Muscle layer of colon (tissue), 2 donors: ENCODE measurements around the gene TRABD2B.

ENCODE experiments used
- H3K27ac ChIP-seq: one replicate; pipeline ENCODE4 v1.7.0; 2013; ENCODE audit warnings: low read depth, mild to moderate bottlenecking, low read length, moderate library complexity
- H3K27me3 ChIP-seq, 2 donors: one replicate each; pipeline ENCODE4 v1.7.0; 2013; ENCODE audit warnings: low read length in 2 of 2, mild to moderate bottlenecking in 2 of 2; ENCODE audit not compliant: insufficient read depth in 2 of 2, control insufficient read depth in 1 of 2
- H3K36me3 ChIP-seq: one replicate; pipeline ENCODE4 v1.7.0; 2013; ENCODE audit warnings: mild to moderate bottlenecking, low read length; ENCODE audit not compliant: insufficient read depth
- H3K4me1 ChIP-seq: one replicate; pipeline ENCODE4 v1.7.0; 2013; ENCODE audit warnings: mild to moderate bottlenecking, low read length; ENCODE audit not compliant: insufficient read depth
- H3K4me3 ChIP-seq, 2 donors: one replicate each; pipeline ENCODE4 v1.7.0; 2013; ENCODE audit warnings: low read length in 2 of 2, low read depth in 1 of 2, mild to moderate bottlenecking in 1 of 2, moderate library complexity in 1 of 2
- H3K9ac ChIP-seq: one replicate; pipeline ENCODE4 v1.7.0; 2013; ENCODE audit warnings: low read length
- H3K9me3 ChIP-seq: one replicate; pipeline ENCODE4 v1.7.0; 2013; ENCODE audit warnings: mild to moderate bottlenecking, low read length
- donor health status: abdominal sarcoma.
- donor health status: Adenocarcinoma of cecum.

TRABD2B gene

DNA sequence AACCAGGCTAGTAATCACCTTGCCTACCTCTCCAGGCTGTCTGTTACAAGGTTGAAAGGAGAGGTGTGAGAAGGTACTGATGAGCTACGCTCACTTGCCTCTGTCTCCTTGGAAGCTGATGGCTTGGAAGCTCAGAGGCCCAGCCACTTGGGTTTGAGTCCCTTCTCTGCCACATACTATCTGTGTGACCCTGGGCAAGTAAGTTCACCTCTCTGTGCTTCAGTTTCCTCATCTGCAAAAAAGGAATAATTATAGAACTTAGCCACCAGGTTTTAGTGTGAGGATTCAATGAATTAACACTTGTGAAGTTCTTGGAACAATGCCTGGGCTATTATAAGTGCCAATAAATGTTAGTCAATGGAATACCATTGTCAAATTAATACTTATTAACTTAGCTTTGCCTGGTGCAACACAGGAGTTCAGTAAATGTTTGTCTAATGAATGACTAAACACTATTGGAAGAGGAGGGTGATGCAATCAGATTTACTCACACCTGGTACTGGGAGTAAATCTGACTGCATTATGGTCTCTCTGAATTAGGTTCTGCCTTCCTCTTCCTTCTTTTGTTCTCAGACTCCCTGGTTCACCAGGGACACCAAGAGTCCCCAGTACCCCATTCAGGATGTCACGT, 55.5 kb downstream of the TRABD2B start:
- Histone ChIP-seq H3K36me3 (no peaks in the 10 kb centered on the region), H3K27me3 (no peaks in the 10 kb centered on the region), H3K9me3 (no peaks in the 10 kb centered on the region), H3K4me3 (no peak overlapping the region), H3K4me1 (no peaks in the 10 kb centered on the region), H3K9ac (no peak overlapping the region), H3K27ac (no peak overlapping the region)

DNA sequence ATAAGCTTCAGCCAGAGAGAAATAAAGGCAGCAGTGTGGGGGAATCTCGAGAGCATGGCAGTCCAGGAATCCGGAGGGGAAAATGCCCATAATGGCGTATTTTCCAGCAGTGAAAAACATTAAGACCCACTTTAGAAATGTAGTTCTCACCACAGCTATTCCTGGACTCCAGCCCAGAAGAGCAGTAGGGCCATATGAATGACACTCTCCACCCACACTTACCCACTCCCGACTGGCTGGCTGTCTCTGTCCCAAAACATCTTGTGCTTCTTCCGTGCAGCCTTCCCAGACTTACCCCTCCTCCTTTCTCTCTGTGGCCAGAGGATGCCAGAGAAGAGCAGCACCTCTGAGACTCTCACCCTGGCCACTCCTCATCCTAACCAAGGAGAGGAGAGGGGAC, 56.4 kb downstream of the TRABD2B start:
- H3K9ac ChIP-seq = no peak overlapping the region
- no peaks in the 10 kb centered on the region for H3K36me3 ChIP-seq
- no peak overlapping the region for H3K27ac ChIP-seq
- no peaks in the 10 kb centered on the region for H3K4me1 ChIP-seq
- no peak overlapping the region for H3K4me3 ChIP-seq
- H3K27me3 ChIP-seq = no peaks in the 10 kb centered on the region
- H3K9me3 ChIP-seq = no peaks in the 10 kb centered on the region

DNA sequence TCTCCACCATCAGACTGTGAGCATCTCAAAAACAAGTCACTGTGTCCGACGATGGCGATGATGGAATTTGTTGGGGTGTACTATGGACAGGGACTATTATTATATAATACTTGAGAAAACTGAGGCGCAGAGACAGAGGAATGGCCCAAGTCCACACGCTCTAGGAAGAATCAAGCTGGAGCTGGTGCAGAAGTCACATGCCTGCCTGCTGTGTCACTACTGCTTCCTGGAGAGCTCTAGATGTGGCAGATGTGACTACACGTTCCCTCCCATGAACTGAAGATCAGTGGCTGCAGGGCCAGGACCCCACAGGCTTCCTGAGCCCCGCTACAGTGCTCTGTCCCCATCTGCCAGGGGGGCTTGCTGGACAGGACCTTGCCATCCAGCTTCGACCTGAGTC, 56.9 kb downstream of the TRABD2B start:
- H3K36me3 ChIP-seq = no peaks in the 10 kb centered on the region
- no peaks in the 10 kb centered on the region for H3K27me3 ChIP-seq
- no peaks in the 10 kb centered on the region for H3K4me1 ChIP-seq
- H3K4me3 ChIP-seq = no peak overlapping the region
- H3K9me3 ChIP-seq = no peaks in the 10 kb centered on the region
- H3K27ac ChIP-seq = no peak overlapping the region
- H3K9ac ChIP-seq = no peak overlapping the region

DNA sequence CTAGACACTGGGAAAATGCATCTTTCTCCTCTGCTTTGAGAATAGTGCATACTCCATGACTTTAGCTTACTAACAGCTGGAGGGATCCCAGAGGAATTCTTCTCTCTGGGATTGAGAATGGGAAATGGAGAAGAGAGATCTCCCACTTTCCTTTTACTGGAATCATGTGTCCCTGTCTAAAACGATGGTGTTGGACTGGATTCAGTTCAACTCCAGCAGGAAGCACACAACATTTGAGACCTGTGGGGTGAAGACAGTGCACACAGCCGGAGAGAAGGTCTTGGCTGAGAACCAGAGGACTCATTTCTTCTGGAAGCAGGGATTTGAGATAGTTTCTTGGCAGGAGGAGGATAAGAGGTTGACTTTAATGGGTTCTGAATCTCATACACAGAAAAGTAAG, 58.7 kb downstream of the TRABD2B start:
- no peak overlapping the region for H3K27ac ChIP-seq
- H3K27me3 ChIP-seq = no peaks in the 10 kb centered on the region
- no peaks in the 10 kb centered on the region for H3K36me3 ChIP-seq
- H3K9ac ChIP-seq = no peak overlapping the region
- no peak overlapping the region for H3K4me3 ChIP-seq
- H3K4me1 ChIP-seq = no peaks in the 10 kb centered on the region
- no peaks in the 10 kb centered on the region for H3K9me3 ChIP-seq

DNA sequence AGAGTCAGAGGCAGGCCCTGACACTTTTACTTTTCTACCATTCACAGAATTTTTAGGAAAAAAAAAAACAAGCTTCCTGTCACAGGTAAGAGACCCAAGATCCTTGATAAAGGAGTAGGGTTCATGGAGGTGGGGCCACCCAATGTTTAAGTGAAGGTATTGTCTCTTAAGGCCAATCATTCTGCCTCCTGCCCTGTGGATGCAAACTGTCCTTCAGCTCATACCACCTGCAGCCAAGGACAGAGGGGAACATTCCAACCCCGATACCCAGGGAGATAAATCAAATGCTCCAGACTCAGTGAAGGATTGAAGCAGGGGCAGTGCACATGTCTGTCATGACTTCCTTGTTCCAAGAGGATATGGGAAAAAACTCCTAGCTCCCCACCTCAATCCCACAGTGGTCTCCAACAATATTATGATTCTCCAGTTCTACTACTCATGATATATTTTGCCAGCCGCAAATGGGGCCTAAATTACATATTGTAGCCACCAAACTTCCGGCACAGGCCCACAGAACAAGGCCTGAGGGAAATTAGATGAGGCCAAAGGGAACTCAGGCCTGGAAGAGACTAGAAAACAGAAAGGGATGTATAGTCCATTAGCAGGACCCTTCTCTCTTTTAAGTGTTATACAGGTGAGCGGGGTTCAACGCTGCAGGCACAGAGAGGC, 59.5 kb downstream of the TRABD2B start:
- Histone ChIP-seq H3K27me3 (no peaks in the 10 kb centered on the region), H3K4me1 (no peaks in the 10 kb centered on the region), H3K4me3 (no peak overlapping the region), H3K9me3 (no peaks in the 10 kb centered on the region), H3K36me3 (no peaks in the 10 kb centered on the region), H3K27ac (no peak overlapping the region), H3K9ac (no peak overlapping the region)

DNA sequence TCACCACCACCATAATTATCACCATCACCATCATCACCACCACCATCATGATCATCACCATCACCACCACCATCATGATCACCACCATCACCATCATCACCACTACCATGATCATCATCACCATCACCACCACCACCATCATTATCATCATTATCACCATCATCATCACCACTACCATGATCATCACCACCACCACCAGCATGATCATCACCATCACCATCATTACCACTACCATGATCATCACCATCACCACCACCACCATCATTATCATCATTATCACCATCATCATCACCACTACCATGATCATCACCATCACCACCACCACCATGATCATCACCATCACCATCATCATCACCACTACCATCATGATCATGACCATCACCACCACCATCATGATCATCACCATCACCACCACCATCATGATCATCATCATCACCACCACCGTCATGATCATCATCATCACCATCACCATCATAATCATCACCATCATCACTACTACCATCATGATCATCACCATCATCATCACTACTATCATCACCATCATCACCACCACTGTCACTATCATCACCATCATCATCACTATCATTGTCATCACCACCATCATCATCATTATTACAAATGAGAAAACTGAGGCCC, 60.2 kb downstream of the TRABD2B start:
- no peaks in the 10 kb centered on the region for H3K4me1 ChIP-seq
- H3K27ac ChIP-seq = no peak overlapping the region

DNA sequence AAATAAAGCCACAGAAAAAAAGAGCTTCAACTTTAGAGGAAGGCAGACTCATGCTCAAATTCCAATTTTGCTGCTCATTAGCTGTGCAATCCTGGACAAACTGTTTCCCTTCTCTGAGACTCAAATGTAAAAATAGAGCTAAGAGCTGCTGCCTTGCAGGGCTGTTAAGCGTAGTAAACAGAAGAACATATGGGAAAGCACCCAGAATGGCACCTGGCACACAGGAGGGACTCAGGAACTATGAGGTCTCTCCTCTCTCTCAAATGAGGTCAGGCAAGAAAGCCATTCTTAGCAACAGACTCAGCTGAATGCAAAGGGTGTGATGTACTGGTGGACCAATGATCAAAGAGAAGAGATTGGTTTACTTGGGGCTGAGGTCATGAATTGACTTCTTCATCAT, 61.3 kb downstream of the TRABD2B start:
- Histone ChIP-seq H3K9ac (no peak overlapping the region), H3K4me1 (no peaks in the 10 kb centered on the region), H3K9me3 (no peaks in the 10 kb centered on the region), H3K27ac (no peak overlapping the region), H3K36me3 (no peaks in the 10 kb centered on the region), H3K27me3 (no peaks in the 10 kb centered on the region), H3K4me3 (no peak overlapping the region)

More for the DNA sequence above, 60.2 kb downstream of the TRABD2B start:
- no peak overlapping the region for H3K9ac ChIP-seq
- no peaks in the 10 kb centered on the region for H3K9me3 ChIP-seq
- no peak overlapping the region for H3K4me3 ChIP-seq
- no peaks in the 10 kb centered on the region for H3K36me3 ChIP-seq
- no peaks in the 10 kb centered on the region for H3K27me3 ChIP-seq

DNA sequence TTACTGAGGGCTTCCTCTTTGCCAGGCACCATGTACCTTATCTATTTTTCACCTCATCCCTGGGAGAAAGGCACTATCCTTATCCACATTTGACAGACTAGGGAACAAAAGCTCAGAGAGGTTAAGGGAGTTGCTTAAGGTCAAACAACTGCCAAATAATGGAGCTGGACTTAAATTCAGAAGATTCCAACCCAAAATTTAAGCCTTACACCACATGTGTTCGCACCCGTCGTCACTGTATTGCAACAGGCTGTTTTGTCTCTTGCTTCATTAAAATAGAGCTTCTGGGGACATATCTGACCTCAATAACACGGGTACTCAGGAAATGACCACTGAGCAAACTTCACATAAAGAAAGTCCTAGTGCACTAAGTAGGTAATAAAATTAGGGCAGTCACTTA, 62.0 kb downstream of the TRABD2B start:
- Histone ChIP-seq H3K4me3 (no peak overlapping the region), H3K4me1 (no peaks in the 10 kb centered on the region), H3K27ac (no peak overlapping the region), H3K36me3 (no peaks in the 10 kb centered on the region), H3K27me3 (no peaks in the 10 kb centered on the region), H3K9ac (no peak overlapping the region), H3K9me3 (no peaks in the 10 kb centered on the region)

DNA sequence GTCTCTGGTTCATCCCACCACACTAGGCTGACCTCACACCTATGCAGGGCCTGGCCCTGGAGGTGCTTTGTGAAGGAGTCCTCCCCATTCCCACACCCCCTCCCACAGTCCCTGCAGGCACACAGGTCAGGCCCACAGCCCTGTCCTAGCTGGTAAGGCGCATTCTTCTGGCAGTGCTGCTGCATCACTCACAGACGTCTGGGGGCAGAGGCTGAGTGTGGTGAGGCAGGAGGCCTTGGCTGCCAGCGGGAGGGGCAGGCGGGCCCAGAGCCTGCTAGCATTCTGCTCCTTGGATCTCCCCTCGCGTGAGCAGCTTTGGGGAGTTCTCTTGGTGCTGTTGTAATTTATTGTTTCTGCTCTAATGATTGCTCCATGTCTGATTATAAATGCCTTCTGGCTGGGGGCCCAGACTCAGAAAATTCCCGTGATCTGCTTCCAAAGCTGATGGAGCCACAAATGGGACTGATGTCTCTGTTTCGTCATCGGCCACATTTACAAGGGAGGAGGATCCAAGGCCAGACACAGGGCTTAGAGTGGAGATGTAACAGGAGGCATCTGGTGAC, 62.9 kb downstream of the TRABD2B start:
- Histone ChIP-seq H3K4me1 (no peaks in the 10 kb centered on the region), H3K9ac (no peak overlapping the region), H3K27ac (no peak overlapping the region), H3K9me3 (no peaks in the 10 kb centered on the region), H3K27me3 (no peaks in the 10 kb centered on the region), H3K4me3 (no peak overlapping the region), H3K36me3 (no peaks in the 10 kb centered on the region)

DNA sequence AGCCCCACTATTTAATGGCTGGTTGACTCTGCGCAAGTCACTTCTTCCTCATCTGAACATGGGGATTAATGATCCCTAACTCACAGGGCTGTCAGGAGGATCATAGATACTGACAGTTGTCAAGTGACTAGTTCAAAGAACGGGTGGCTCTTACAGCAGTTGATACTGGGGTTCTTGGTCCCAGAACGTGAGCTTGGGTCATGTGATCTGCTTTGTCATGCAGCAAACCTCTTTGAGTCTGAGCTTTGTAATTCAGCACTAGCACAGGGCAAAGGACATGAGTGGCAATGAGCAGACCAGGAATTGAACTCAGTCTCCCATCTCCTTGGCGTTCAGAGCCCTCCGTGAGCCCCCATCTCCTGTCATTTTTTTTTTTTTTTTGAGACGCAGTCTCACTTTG, 64.4 kb downstream of the TRABD2B start:
- no peaks in the 10 kb centered on the region for H3K27me3 ChIP-seq
- no peaks in the 10 kb centered on the region for H3K4me1 ChIP-seq
- H3K27ac ChIP-seq = no peak overlapping the region
- H3K36me3 ChIP-seq = no peaks in the 10 kb centered on the region
- no peaks in the 10 kb centered on the region for H3K9me3 ChIP-seq
- H3K4me3 ChIP-seq = no peak overlapping the region
- H3K9ac ChIP-seq = no peak overlapping the region

DNA sequence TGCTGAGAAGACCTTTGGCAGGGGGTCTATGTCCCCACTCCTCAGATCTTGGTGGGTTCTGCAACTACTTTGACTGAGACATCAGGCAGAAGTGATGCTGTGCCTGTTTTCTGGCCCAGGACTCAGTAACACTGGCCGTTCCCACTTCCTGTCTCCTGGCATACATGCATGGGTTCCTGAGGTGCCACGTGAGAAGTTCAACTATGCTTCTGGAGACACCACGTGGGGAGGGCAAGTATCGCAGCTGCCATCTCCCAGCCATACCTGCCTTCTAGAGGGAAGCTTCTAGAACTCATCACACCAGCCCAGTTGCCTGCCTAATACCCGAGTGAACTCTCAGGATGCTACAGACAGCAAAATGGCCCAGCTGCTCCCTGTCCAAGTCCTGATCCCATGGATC, 65.8 kb downstream of the TRABD2B start:
- Histone ChIP-seq H3K27me3 (no peaks in the 10 kb centered on the region), H3K27ac (no peak overlapping the region), H3K4me1 (no peaks in the 10 kb centered on the region), H3K4me3 (no peak overlapping the region), H3K36me3 (no peaks in the 10 kb centered on the region), H3K9ac (no peak overlapping the region), H3K9me3 (no peaks in the 10 kb centered on the region)
